ENCODE data around the gene COQ5.

The COQ5 gene

DNA sequence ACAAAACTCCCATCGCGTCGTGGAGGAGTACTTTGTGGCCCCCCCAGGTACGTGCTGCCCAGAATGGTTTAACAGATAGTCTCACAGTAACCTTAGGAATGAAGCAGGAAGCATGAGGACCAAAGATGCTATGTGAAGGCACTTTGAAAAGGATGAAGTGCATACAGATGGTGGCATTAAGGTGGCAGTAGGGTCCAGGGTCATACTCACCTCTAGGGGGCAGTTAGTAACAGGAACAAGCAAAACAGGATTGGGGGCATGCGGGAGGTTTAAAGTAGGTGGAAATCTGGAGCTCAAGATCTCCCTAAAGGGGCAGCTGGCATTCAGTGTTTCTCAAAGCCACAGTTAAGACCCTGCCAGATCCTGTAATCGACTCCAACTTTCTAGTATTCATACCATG lies 71.8 kb downstream of the COQ5 start:
- no peak for DNase-seq

DNA sequence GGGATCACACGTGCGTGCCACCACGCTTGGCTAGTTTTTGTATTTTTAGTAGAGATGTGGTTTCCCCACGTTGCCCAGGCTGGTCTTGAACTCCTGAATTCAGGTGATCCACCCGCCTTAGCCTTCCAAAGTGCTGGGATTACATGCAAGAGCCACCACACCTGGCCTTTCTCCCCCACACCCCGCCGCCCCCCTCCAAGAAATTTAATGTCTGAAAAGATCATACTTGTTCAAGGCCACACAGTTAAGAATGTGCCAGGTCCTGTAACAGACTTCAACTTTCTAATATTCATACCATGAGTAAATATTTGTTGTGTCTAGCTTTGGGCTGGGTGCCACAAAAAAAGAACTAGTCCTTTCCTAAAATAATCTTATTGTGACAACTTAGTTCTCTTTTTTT lies 73.7 kb downstream of the COQ5 start:
- no peak for DNase-seq

DNA sequence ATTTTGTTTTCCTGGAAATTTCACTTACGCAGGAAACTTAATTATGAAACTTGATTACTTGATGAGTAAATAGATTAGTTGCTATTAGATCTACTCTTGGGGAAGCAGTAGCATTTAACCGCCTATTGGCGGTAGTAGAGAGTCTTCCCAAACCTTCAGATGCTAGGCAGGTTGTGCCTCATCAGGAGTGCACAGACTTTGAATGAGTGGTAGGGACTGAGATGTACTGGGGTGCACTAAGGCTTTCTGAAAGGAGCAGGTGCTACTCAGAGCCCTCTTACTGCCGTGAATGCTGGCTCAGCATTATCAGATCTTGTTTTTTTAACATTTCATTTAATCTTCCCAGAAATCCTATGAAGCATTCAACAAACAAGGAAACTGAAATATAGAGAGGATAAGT lies 75.0 kb downstream of the COQ5 start:
- DNase-seq: no peak

Data from nucleus accumbens (tissue), 56 donors.